ENCODE data around the gene PLOD2.

PLOD2 gene

GRCh38 chr3:146187334-146187950, 26.5 kb upstream of the PLOD2 start:
- Histone ChIP-seq H3K9me3 (no peaks in the 10 kb centered on the region), H3K27ac (no peak overlapping the region), H3K4me1 (no peaks in the 10 kb centered on the region), H3K36me3 (peaks cover 0 to 16% (median 4%) of the 10 kb centered on the region in 3 donors), H3K4me3 (no peak overlapping the region), H3K27me3 (no peaks in the 10 kb centered on the region)
- DNase-seq, result no peak
- intact Hi-C loops (cut with DNase I; ENCODE audit: low total_unique reads), result no loop called here
- peak; percentile 57 to 59 for TF ChIP-seq CTCF (IDR thresholded peaks at IDR 0.05)

- Histone ChIP-seq H3K4me1 (no peaks in the 10 kb centered on the region), H3K27me3 (no peaks in the 10 kb centered on the region), H3K4me3 (no peak overlapping the region), H3K9me3 (no peaks in the 10 kb centered on the region), H3K27ac (no peak overlapping the region), H3K36me3 (peaks cover 0 to 8% (median 4%) of the 10 kb centered on the region in 3 donors)
- no peak for DNase-seq
- intact Hi-C loops (cut with DNase I; ENCODE audit: low total_unique reads), result no loop called here
- TF ChIP-seq CTCF (IDR thresholded peaks at IDR 0.05), result no peak
Observed at GRCh38 chr3:146184241-146185015, 23.4 kb upstream of the PLOD2 start.

- peaks cover 0 to 7% (median 2%) of the 10 kb centered on the region in 4 donors for H3K4me1 ChIP-seq
- H3K4me3 ChIP-seq, result no peak overlapping the region
- H3K9me3 ChIP-seq, result no peaks in the 10 kb centered on the region
- intact Hi-C loops (cut with DNase I; ENCODE audit: low total_unique reads), result no loop called here
- no peak for TF ChIP-seq CTCF (IDR thresholded peaks at IDR 0.05)
- H3K27ac ChIP-seq, result no peak overlapping the region
- H3K36me3 ChIP-seq, result peaks cover 0 to 8% (median 4%) of the 10 kb centered on the region in 3 donors
- no peak for DNase-seq
- H3K27me3 ChIP-seq, result no peaks in the 10 kb centered on the region
Observed at GRCh38 chr3:146181216-146181615, 20.2 kb upstream of the PLOD2 start.

- no peak for DNase-seq
- no peaks in the 10 kb centered on the region for H3K9me3 ChIP-seq
- no peak overlapping the region for H3K4me3 ChIP-seq
- H3K4me1 ChIP-seq, result peaks cover 0 to 7% (median 2%) of the 10 kb centered on the region in 4 donors
- H3K27me3 ChIP-seq, result no peaks in the 10 kb centered on the region
- intact Hi-C loops (cut with DNase I; ENCODE audit: low total_unique reads), result no loop called here
- TF ChIP-seq CTCF (IDR thresholded peaks at IDR 0.05), result no peak
- no peak overlapping the region for H3K27ac ChIP-seq
- H3K36me3 ChIP-seq, result peaks cover 0 to 4% (median 0%) of the 10 kb centered on the region in 3 donors
Observed at GRCh38 chr3:146180376-146180775, 19.4 kb upstream of the PLOD2 start.

GRCh38 chr3:146178006-146178689, 17.2 kb upstream of the PLOD2 start:
- intact Hi-C loops (cut with DNase I; ENCODE audit: low total_unique reads), result no loop called here
- Histone ChIP-seq H3K27ac (no peak overlapping the region), H3K4me3 (no peak overlapping the region), H3K36me3 (peaks cover 2 to 4% (median 3%) of the 10 kb centered on the region in 3 donors), H3K9me3 (no peaks in the 10 kb centered on the region), H3K4me1 (peaks cover 0 to 7% (median 2%) of the 10 kb centered on the region in 4 donors), H3K27me3 (no peaks in the 10 kb centered on the region)
- DNase-seq, result no peak
- no peak for TF ChIP-seq CTCF (IDR thresholded peaks at IDR 0.05)
